GM21423 (cell line): Measurements from ENCODE around the gene TWNK.
"Not testable (repeated sequence)": the region's sequence is repeated elsewhere in the genome, so short reads cannot be mapped to it uniquely, and the experiment has no call there.

Experiments
- ATAC-seq: cut with Tn5 transposase; IDR thresholded peaks from one replicate; pipeline ENCODE4 v1.9.1; 2021; ENCODE audit warnings: mild to moderate bottlenecking, moderate library complexity; ENCODE audit not compliant: unreplicated experiment

TWNK gene

GRCh38 chr10:100972904-100973535 lies 14.3 kb upstream of the TWNK start:
- ATAC-seq = no peak

- not testable (repeated sequence) for ATAC-seq
Measured at GRCh38 chr10:100975397-100975796, 11.9 kb upstream of the TWNK start.

- ATAC-seq = no peak
Measured at GRCh38 chr10:100976906-100977305, 10.4 kb upstream of the TWNK start.

- ATAC-seq = no peak
Measured at GRCh38 chr10:100977436-100977835, 9.9 kb upstream of the TWNK start.

GRCh38 chr10:100978121-100978900 lies 9.0 kb upstream of the TWNK start:
- ATAC-seq = no peak

- no peak for ATAC-seq
Measured at GRCh38 chr10:100978901-100979195, 8.5 kb upstream of the TWNK start.

GRCh38 chr10:100979791-100980272 lies 7.5 kb upstream of the TWNK start:
- ATAC-seq = no peak

GRCh38 chr10:100980311-100980710 lies 7.0 kb upstream of the TWNK start:
- ATAC-seq = no peak

GRCh38 chr10:100980711-100981110 lies 6.6 kb upstream of the TWNK start:
- ATAC-seq = no peak

GRCh38 chr10:100981178-100981772 lies 6.1 kb upstream of the TWNK start:
- ATAC-seq = no peak

GRCh38 chr10:100982916-100983830 lies 4.2 kb upstream of the TWNK start:
- no peak for ATAC-seq

GRCh38 chr10:100983868-100984671 lies 3.3 kb upstream of the TWNK start:
- no peak for ATAC-seq

- no peak for ATAC-seq
Measured at GRCh38 chr10:100984672-100985177, 2.6 kb upstream of the TWNK start.

- ATAC-seq = no peak
Measured at GRCh38 chr10:100985336-100985735, 2.0 kb upstream of the TWNK start.

- no peak for ATAC-seq
Measured at GRCh38 chr10:100986623-100986951, 756 bp upstream of the TWNK start.

GRCh38 chr10:100987685-100988049 lies 324 bp downstream of the TWNK start:
- no peak for ATAC-seq

- ATAC-seq = no peak
Measured at GRCh38 chr10:100988166-100988565, 823 bp downstream of the TWNK start.

- ATAC-seq = no peak
Measured at GRCh38 chr10:100989088-100989487, 1.7 kb downstream of the TWNK start.

GRCh38 chr10:100993986-100994708 lies 6.8 kb downstream of the TWNK start:
- no peak for ATAC-seq

- ATAC-seq = no peak
Measured at GRCh38 chr10:100995181-100995580, 7.8 kb downstream of the TWNK start.
